SK-N-MC (cell line): ENCODE measurements around the gene PCF11.

Source experiments
- EZH2 ChIP-seq: fragments of 200-600 bp; sonication (generic); IDR thresholded peaks from one replicate; pipeline ENCODE4 v1.6.1; 2017; ENCODE audit warnings: antibody characterized with exemption
- FOXP2 ChIP-seq: optimal IDR thresholded peaks from 2 replicates; pipeline ENCODE3; 2011; ENCODE audit warnings: mild to moderate bottlenecking, moderate library complexity; ENCODE audit not compliant: insufficient read depth; ENCODE audit errors: extremely low read length, control extremely low read depth
- POLR2AphosphoS5 ChIP-seq: IDR thresholded peaks from 2 replicates; pipeline ENCODE4 v1.6.1; 2012; ENCODE audit warnings: mild to moderate bottlenecking, low read depth, low read length, borderline replicate concordance

GRCh38 chr11:83127310-83127637, 29.7 kb upstream of the PCF11 start:
- TF ChIP-seq EZH2 (no peak), POLR2AphosphoS5 (no peak), FOXP2 (no peak)
